ENCODE data around the gene UBL4A.

DNA sequence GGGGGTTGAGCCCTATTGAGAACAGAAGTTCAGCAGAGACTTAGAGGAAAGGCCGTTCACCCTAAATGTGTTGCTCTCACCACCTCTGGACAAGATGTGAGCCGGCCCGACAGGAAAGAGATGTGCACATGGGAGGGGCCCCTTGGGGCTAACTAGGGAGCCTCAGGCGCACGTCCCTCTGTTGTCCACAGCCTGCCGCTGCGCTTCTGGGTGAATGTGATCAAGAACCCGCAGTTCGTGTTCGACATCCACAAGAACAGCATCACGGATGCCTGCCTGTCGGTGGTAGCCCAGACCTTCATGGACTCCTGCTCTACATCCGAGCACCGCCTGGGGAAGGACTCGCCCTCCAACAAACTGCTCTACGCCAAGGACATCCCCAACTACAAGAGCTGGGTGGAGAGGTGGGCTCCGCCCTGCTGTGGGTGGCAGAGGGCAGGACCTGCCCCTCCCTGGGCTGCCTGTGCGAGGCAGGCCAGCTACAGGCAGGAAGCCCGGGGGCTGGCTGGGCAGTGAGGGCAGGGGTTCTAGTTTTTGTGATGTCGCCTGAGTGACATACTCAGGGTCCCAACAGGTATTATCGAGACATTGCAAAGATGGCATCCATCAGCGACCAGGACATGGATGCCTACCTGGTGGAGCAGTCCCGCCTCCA is 15.4 kb downstream of the UBL4A start:
- TF ChIP-seq CTCF (IDR thresholded peaks at IDR 0.05) (no peak), POLR2A (IDR thresholded peaks at IDR 0.05) (no peak)

Data from thyroid gland (tissue), 4 donors.